Suppressor macrophage treated with lipopolysaccharide for 4 hours (primary cell): ENCODE results near the gene GPR68.
"Not testable (repeated sequence)": the region's sequence is repeated elsewhere in the genome, so short reads cannot be mapped to it uniquely, and the experiment has no call there.

ENCODE experiments used
- DNase-seq: peaks from one replicate; pipeline ENCODE4 v3.0.0-alpha.2; 2020

Gene GPR68

GRCh38 chr14:91272341-91273272 lies 28.1 kb upstream of the GPR68 start:
- DNase-seq, result no peak

DNA sequence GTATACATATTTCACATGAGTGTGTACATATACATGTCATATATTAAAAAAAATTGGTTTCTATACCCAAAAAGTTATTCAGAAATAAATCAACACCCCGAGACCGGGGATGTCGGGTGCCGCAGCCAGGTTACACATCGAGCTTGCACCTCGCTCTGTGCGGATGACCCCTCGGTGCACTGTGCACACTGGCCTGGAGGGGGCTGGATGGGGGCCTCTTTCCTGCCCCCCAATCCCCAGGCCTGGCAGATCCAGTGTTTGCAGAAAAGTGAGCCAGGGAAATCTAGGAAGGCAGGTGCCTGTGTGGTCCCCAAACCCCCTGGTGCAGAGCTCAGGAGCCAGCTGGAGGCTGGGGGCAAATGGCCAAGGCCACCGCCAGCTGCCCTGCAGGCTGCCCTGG lies 27.1 kb upstream of the GPR68 start:
- DNase-seq, result no peak

DNA sequence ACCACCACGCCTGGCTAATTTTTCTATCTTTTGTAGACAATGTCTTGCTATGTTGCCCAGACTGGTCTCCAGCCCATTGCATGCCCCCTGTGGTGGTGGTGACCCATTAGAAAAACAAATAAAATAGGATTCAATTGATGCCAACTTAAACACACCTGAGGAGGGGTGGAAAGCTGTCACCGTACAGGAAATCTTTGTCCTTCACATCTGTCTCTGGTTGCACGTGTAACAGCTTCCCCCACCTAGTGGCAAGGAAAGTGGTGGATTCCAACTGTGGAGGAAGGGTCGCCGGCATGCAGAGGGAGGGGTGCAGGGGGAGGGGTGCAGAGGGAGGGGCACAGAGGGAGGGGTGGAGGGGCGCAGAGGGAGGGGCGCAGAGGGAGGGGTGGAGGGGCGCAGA lies 26.1 kb upstream of the GPR68 start:
- DNase-seq, result no peak

DNA sequence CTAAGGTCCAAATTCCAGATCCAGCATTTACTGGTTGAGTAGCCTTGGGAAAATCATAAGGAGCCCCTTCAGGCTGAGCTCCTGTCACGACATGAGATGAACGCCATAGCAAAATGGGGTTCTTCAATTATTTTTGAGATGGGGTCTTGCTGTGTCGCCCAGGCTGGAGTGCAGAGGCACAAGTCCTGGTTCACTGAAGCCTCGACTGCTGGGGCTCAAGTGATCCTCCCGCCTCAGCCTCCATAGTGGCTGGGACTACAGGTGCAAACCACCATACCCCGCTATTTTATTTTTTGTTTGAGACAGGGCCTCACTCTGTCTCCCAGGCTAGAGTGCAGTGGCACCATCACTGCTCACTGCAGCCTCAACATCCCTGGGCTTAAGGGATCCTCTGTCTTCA lies 25.7 kb upstream of the GPR68 start:
- DNase-seq, result no peak

DNA sequence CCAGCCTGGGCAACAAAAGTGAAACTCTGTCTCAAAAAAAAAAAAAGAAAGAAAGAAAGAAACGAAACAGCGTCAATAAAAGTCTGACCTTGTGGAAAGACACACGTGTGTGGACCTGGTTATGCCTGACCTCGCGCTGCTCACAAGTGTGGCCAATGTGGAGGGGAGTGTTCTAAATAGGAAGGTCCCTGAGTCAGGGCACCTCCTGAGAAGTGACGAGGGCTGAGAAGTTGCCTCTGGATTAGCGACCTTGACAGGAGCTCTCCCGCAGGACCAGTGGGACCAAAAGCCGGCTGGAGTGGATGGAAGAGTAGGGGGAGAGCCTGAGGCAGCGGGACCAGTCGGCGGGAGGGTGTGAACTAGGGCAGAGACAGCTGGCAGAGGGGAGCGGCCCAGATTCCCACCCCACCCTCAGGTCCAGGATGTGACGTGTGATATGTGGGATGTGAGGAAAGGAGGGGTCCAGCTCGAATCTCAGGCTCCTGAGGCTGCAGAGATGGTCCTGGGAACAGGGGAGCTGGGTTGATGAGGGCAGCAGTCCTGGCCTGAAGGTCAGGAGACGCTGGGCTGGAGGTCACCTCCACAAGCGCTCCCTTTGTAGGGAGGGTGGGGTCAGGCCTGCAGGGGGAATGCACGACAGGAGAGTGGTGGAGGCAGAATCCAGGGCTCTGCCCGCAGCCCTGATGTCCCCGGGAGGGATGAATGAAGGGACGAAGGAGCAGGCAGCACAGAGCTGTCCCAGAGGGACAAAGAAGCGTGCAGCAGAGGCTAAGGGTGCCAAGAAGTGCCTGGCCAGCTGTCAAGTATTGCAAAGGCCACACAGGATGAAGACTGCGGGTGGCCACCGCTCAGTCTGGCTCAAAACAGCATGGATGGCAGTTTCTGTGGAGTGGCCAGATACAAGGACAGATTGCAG lies 24.8 kb upstream of the GPR68 start:
- DNase-seq, result no peak

- no peak for DNase-seq
These were observed 23.5 kb upstream of the GPR68 start for GRCh38 chr14:91267965-91268437.

- DNase-seq, result not testable (repeated sequence)
These were observed 21.8 kb upstream of the GPR68 start for GRCh38 chr14:91266276-91266675.

DNA sequence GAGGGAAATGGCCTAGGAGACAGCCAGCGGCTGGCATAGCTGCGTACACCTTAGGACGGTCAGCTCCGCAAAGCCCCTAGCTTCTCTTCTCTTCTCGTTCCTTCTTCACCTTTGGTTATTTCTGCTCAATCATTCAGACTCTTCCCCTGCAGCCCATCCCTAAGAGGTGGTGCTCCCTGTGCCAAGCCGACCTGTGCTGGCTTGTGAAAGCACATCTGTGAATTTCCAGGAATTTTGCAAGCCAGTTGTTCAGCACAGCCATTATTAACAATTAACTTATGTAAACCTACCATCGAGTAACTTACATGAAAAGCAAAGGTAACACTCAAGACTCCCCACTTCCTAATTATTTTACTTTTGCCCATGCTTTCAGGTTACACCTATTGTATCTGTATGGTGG lies 20.9 kb upstream of the GPR68 start:
- no peak for DNase-seq

DNA sequence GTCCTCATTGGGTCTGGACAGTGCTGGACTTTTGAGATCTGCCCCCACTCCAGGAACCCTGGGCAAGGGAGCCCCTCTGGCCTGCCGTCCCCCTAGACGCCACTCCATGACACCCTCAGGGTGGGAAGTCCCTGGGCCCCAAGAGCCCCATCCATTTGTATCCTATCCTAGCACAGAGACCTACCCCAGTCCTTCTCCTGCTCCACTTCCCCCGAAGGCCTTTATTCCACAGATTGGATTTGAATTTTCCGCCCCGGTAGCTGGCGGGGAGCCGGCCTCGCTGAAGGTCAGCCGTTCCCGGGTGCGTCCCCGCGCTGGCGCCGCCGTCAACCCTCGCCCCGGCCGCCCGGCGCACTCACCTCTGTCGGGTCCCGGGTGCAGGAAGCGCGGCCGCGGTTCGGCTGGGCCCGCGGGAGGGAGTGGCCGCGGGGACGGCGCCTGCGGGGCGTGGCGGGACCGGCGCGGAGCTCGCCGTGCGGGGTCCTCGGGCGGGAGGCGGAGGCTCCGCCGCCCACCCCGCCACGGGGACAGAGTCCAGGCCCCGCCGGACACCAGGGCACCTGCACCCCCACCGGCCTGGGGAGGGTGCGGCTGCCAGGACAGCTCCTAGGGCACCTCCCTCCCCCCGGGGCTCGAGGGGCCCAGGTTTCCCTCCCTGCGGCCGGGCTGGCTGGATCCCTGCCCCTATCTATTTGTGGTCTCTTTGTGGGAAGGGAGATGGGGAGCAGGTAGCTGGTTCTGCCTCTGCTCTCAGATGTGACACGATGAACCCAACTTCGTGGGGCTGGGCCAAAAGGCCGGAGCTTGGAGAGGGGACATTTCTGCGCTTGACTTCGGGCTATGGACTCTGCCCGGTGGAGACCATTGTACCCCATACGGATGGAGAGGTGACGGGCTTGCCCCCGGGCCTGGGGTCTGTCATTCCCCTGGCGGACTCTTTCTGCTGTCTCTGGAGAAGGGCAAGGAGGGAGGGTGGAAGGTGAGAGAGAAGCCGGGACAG lies 19.9 kb upstream of the GPR68 start:
- DNase-seq, result peak; percentile 20

DNA sequence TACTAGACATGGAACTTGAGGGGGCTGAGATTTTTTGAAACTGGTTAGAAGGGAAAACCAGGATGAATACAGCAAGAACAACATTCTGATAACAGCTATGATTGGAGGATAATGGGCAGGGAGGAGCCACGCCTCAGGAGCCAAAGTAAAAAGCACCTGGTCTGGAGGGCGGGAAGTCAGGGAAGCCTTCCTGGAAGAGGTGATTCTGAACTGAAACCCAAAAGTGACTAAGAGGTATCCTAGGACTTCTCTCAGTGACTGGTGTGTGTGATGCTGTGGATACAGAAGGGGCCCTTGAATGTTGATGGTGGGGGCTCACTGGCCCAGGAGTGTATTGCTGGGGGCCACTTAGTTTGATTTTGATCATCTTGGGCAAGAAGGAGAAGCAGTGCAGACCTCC lies 18.8 kb upstream of the GPR68 start:
- no peak for DNase-seq

DNA sequence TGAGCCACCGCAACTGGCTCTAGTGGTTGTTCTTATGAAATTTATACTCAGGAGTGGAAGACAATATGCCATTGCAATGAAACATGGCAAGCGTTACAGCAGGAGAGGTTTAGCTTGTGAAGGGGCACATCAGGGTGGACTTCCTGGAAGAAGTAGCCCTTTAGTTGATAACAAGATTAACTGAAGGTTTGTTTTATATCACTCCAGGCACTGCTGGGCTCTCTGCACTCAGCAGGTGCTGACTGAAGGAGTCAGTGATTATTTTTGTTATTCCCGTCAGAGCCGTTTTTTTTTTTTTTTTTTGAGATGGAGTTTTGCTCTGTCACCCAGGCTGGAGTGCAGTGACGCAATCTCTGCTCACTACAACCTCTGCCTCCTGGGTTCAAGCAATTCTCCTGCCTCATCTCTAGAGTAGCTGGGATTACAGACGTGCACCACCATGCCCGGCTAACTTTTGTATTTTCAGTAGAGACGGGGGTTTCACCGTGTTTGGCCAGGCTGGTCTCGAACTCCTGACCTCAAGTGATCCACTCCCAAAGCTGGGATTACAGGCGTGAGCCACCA lies 17.6 kb upstream of the GPR68 start:
- no peak for DNase-seq

GRCh38 chr14:91261115-91261514 lies 16.6 kb upstream of the GPR68 start:
- DNase-seq, result no peak

DNA sequence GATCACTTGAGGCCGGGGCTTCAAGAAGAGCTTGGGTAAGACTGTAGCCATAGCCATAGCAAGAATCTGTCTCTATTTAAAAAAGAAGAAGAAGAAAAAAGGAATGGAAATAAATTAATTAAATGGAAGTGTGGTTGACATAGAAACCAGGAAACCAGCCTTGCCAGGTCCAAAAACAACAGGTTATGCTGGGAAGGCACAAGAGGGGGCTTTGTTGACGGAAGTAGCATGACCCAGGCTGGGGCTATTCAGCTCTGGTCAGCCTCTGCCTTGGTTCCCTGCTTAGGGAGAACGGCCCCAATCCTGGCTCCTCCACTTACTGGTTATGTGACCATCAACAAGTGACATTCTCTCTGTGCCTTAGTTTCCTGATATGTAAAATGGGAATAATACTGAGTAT lies 14.4 kb upstream of the GPR68 start:
- no peak for DNase-seq

DNA sequence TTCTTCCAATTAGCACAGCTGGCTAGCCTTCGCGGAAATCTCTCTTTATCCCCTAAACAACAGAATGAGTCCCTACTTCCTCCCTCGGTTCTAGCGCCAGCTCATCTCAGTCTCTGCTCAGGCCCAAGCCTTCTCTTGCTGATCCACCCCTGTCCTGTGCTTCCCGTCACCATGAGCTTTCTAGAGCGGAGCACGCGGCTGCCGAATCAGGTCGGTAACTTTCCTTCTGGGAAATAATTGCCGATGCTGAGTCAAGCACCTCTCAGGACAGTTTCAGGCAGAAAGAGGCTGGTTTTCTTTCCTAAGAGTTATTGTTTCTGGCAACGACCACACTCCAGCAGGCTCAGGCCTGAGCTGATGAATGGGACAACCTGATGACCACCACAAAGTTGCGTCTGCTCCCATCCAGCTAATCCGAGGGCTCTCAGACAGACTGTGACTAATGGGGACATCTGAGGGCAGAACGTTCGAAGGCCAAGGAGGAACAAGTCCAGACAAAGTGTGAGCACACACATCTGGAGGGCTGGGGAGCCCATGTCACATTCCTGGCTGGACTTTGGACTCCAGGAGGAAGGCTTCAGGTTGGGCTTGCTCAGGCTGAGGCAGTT lies 13.6 kb upstream of the GPR68 start:
- DNase-seq, result peak; percentile 25

DNA sequence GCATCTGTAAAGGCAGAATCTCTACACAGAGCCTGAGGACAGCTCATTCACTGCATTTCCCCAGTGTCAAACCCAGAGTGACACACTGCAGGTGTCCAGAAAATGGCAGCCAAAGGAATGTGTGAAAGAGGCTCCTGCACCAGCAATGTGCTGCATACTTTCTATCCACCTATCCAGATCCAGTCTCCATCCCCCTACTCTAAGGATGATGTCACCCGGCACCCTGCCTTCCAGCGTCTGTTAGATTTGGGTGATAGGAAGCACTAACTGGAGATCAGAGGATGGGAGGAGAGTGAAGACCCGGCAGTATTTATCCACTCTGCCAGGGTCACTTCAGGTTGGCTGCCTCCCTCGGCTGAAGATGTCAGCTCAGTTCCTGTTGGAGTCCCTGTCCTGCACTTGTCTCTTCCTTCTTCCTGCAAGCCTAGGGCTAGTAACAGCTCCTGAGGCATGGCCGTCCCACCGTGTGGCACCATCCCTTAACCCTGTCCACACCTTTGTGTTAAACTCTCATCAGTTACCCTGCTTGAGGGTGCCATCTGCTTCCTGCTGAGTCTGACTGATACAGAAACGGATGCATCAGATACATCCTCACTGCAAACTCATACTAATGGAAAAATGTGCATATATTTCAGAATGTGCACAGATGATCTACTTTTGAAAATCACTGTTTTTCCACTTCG lies 13.0 kb upstream of the GPR68 start:
- no peak for DNase-seq

DNA sequence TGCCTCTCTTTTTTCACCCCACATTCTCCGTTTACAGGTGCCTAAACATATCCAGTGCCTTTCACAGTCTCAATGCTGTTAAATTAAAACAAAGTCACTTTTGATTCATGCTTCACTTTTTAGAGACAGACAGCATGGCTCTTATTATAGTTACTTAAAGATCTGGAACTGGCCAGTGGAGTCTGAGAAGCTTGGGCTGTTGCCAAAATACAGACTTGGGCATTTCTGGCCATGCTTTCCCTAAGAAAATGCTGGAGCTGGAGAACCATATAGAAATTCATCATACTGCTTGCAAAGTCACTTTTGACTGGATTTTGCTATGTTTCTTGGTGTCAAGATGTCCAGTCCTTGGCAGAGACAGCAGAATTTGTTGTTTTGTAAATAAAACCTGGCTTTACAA lies 12.2 kb upstream of the GPR68 start:
- DNase-seq, result no peak

GRCh38 chr14:91255026-91255695 lies 10.7 kb upstream of the GPR68 start:
- DNase-seq, result no peak

DNA sequence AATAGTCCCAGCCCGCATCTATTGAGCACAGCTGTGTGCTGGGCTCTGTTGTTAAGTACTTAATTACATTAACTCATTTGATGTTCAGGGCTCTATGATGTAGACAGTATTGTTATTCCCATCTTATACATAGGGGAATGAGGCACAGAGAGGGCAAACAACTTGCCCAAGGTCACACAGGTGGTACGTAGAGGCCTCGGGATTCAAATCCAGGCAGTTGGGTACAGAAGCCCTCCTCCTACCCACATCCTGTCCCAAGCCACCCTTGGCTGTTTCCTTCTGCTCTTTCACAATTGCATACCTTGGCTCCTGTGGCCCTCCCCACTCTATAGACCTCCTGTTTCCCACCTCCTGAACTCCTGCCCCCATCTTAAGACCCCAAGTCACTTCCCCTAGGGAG lies 10.0 kb upstream of the GPR68 start:
- DNase-seq, result no peak

GRCh38 chr14:91253795-91254323 lies 9.4 kb upstream of the GPR68 start:
- DNase-seq, result no peak
